ENCODE measurements around the gene AGAP1. TPM values are rescaled to one million over a fixed set of nuclear protein-coding genes. Genes with fewer than 3 reads are reported as not detected.

AGAP1 gene
- total RNA-seq, 1 donor, result 18.5 TPM

- DNase-seq (ENCODE audit: insufficient read length, low spot score, missing footprints), result no peak
- no peak for TF ChIP-seq CTCF (IDR thresholded peaks at IDR 0.05; ENCODE audit: extremely low read depth, low read depth, low read length)
- H2AFZ ChIP-seq (ENCODE audit: low read length), result no peak overlapping the region
These were observed 636.1 kb downstream of the AGAP1 start for GRCh38 chr2:236129935-236130334.

GRCh38 chr2:236130349-236130998 is 636.6 kb downstream of the AGAP1 start:
- DNase-seq (ENCODE audit: insufficient read length, low spot score, missing footprints), result no peak
- no peak overlapping the region for H3K4me2 ChIP-seq (ENCODE audit: insufficient read depth, low read length)
- no peak for TF ChIP-seq CTCF (IDR thresholded peaks at IDR 0.05; ENCODE audit: extremely low read depth, low read depth, low read length)
- no peak overlapping the region for H3K27ac ChIP-seq (ENCODE audit: low read depth, low read length)
- no peaks in the 10 kb centered on the region for H3K27me3 ChIP-seq (ENCODE audit: insufficient read depth, low read length)
- no peaks in the 10 kb centered on the region for H4K20me1 ChIP-seq (ENCODE audit: insufficient read depth, low read length)
- H2AFZ ChIP-seq (ENCODE audit: low read length), result no peak overlapping the region
- H3K4me3 ChIP-seq (ENCODE audit: insufficient read depth, low read length), result no peak overlapping the region
- H3K4me1 ChIP-seq (ENCODE audit: insufficient read depth, low read length), result no peaks in the 10 kb centered on the region
- no peaks in the 10 kb centered on the region for H3K79me2 ChIP-seq (ENCODE audit: insufficient read depth, low read length)
- no peaks in the 10 kb centered on the region for H3K36me3 ChIP-seq (ENCODE audit: insufficient read depth, low read length)
- H3K9me3 ChIP-seq (ENCODE audit: low read depth, low read length), result no peaks in the 10 kb centered on the region

More at GRCh38 chr2:236129935-236130334, 636.1 kb downstream of the AGAP1 start:
- no peaks in the 10 kb centered on the region for H3K79me2 ChIP-seq (ENCODE audit: insufficient read depth, low read length)
- H3K4me1 ChIP-seq (ENCODE audit: insufficient read depth, low read length), result no peaks in the 10 kb centered on the region
- H3K36me3 ChIP-seq (ENCODE audit: insufficient read depth, low read length), result no peaks in the 10 kb centered on the region
- H3K4me2 ChIP-seq (ENCODE audit: insufficient read depth, low read length), result no peak overlapping the region
- no peaks in the 10 kb centered on the region for H3K27me3 ChIP-seq (ENCODE audit: insufficient read depth, low read length)
- H3K27ac ChIP-seq (ENCODE audit: low read depth, low read length), result no peak overlapping the region
- H3K9me3 ChIP-seq (ENCODE audit: low read depth, low read length), result no peaks in the 10 kb centered on the region
- H4K20me1 ChIP-seq (ENCODE audit: insufficient read depth, low read length), result no peaks in the 10 kb centered on the region
- no peak overlapping the region for H3K4me3 ChIP-seq (ENCODE audit: insufficient read depth, low read length)

DNA sequence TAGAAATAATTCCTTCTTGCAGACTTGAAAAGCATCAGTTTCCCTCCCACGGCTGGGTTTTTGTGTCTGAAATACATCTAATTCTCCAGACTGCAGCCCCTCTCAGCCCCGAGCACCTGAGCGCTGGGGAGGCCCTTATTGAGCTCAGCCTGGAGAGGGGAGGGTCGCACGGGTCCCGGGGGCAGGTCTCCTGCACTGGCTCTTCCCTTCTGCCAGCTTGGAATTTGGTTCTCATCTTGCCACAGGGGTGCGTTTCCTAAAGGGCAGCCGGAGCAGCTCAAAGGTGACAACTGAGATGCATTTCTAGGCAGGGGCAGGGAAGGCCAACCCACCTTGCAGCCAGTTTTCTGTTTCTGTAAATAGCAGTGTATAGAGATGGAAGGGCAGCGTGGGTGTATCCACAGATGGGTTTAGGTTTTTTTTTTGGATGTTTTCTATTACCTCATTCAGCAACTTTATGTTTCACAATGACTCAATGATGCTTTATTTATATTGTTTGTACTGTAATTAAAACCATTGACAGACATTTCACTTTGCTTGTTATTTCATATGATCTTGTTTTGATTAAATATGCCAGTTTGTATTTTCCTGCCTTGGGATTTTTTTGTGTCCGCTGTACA is 637.3 kb downstream of the AGAP1 start:
- Histone ChIP-seq H3K4me1 (ENCODE audit: insufficient read depth, low read length) (no peaks in the 10 kb centered on the region), H3K79me2 (ENCODE audit: insufficient read depth, low read length) (no peaks in the 10 kb centered on the region), H3K9me3 (ENCODE audit: low read depth, low read length) (no peaks in the 10 kb centered on the region), H3K4me2 (ENCODE audit: insufficient read depth, low read length) (no peak overlapping the region), H3K4me3 (ENCODE audit: insufficient read depth, low read length) (no peak overlapping the region), H3K27me3 (ENCODE audit: insufficient read depth, low read length) (no peaks in the 10 kb centered on the region), H2AFZ (ENCODE audit: low read length) (no peak overlapping the region), H3K36me3 (ENCODE audit: insufficient read depth, low read length) (no peaks in the 10 kb centered on the region), H3K27ac (ENCODE audit: low read depth, low read length) (no peak overlapping the region), H4K20me1 (ENCODE audit: insufficient read depth, low read length) (no peaks in the 10 kb centered on the region)
- TF ChIP-seq CTCF (IDR thresholded peaks at IDR 0.05; ENCODE audit: extremely low read depth, low read depth, low read length), result no peak
- DNase-seq (ENCODE audit: insufficient read length, low spot score, missing footprints), result no peak

GRCh38 chr2:236133410-236134012 is 639.7 kb downstream of the AGAP1 start:
- Histone ChIP-seq H3K4me2 (ENCODE audit: insufficient read depth, low read length) (no peak overlapping the region), H2AFZ (ENCODE audit: low read length) (no peak overlapping the region), H3K36me3 (ENCODE audit: insufficient read depth, low read length) (no peaks in the 10 kb centered on the region), H3K9me3 (ENCODE audit: low read depth, low read length) (no peaks in the 10 kb centered on the region), H3K27ac (ENCODE audit: low read depth, low read length) (no peak overlapping the region), H4K20me1 (ENCODE audit: insufficient read depth, low read length) (no peaks in the 10 kb centered on the region), H3K27me3 (ENCODE audit: insufficient read depth, low read length) (no peaks in the 10 kb centered on the region), H3K79me2 (ENCODE audit: insufficient read depth, low read length) (no peaks in the 10 kb centered on the region), H3K4me3 (ENCODE audit: insufficient read depth, low read length) (no peak overlapping the region), H3K4me1 (ENCODE audit: insufficient read depth, low read length) (no peaks in the 10 kb centered on the region)
- no peak for TF ChIP-seq CTCF (IDR thresholded peaks at IDR 0.05; ENCODE audit: extremely low read depth, low read depth, low read length)
- DNase-seq (ENCODE audit: insufficient read length, low spot score, missing footprints), result no peak
